H1 (cell line): Measurements from ENCODE around the gene TRIM56. TPM values are rescaled to one million over a fixed set of nuclear protein-coding genes. Genes with fewer than 3 reads are reported as not detected.

Experiments used
- ASH2L ChIP-seq: fragments of 200-600, 300-600 bp; sonication (generic); IDR thresholded peaks from one replicate; pipeline ENCODE4 v1.7.1; 2017; ENCODE audit warnings: low read length
- CBX5 ChIP-seq: fragments of 300-800, 300-1000 bp; sonication (generic); IDR thresholded peaks from 2 replicates; pipeline ENCODE4 v1.7.1; 2016; ENCODE audit warnings: antibody characterized with exemption, low read length, low read depth
- GTF2F1 ChIP-seq: IDR thresholded peaks from 2 replicates; pipeline ENCODE4 v1.6.1; 2012; ENCODE audit warnings: low read depth, low read length, improper control_type of control experiment, borderline replicate concordance
- HDAC2 ChIP-seq, 2 experiments: fragments of 300-600 bp in 1 of 2; sonication (generic) in 1 of 2; IDR thresholded peaks; 2 replicates each; pipeline ENCODE4 v1.6.1; 2011 to 2012; ENCODE audit warnings: low read depth in 2 of 2, low read length in 2 of 2, mild to moderate bottlenecking in 2 of 2, moderate library complexity in 2 of 2, borderline replicate concordance in 1 of 2, inconsistent platforms in 1 of 2
- HDAC6 ChIP-seq: IDR thresholded peaks from one replicate; pipeline ENCODE4 v1.7.1; 2012; ENCODE audit warnings: low read depth, mild to moderate bottlenecking, inconsistent platforms, low read length, moderate library complexity
- KDM5A ChIP-seq: fragments of 200-600 bp; IDR thresholded peaks from 2 replicates; pipeline ENCODE4 v1.7.1; 2012; ENCODE audit warnings: mild to moderate bottlenecking, low read length, inconsistent platforms, mixed read lengths
- MAFK ChIP-seq: IDR thresholded peaks from 2 replicates; pipeline ENCODE4 v1.6.1; 2012; ENCODE audit warnings: low read depth, mild to moderate bottlenecking, improper control_type of control experiment, low read length
- NRF1 ChIP-seq: IDR thresholded peaks from 2 replicates; pipeline ENCODE4 v1.6.1; 2011; ENCODE audit warnings: mild to moderate bottlenecking, low read depth, low read length, improper control_type of control experiment
- RFX5 ChIP-seq: IDR thresholded peaks from 2 replicates; pipeline ENCODE4 v1.6.1; 2011; ENCODE audit warnings: low read depth, low read length, improper control_type of control experiment, borderline replicate concordance
- USF2 ChIP-seq: IDR thresholded peaks from 2 replicates; pipeline ENCODE4 v1.6.1; 2011; ENCODE audit warnings: low read length, improper control_type of control experiment
- polyA plus RNA-seq, 7 experiments: library from polyadenylated mRNA; depleted of rRNA in 3 of 7; stranded (reverse) in 5 of 7; unstranded in 2 of 7; fragments of >200 nt in 5 of 7; fragments of 200-250 nt in 2 of 7; gene quantifications; 1 replicate in 5 of 7; 2 replicates in 1 of 7; 4 replicates in 1 of 7; pipeline versions ENCODE4 v1.2.1 to v1.2.3, GENCODE V29; 2011 to 2013; ENCODE audit warnings: missing spikeins in 2 of 7, mixed read lengths in 2 of 7
- total RNA-seq: library from RNA; stranded (reverse); fragmentation: NEBNext Ultra II Directional; extraction: Animal tissue kit (Norgen Biotek cat#: 25700); gene quantifications from 2 replicates; pipeline ENCODE4 v1.2.1, GENCODE V29; 2021

TRIM56 gene
- total and polyA plus RNA-seq, 2 of the 8 experiments (the other 6 are each of a cell fraction or from before 2014, with no cell fraction given): 2.0 to 17.5 TPM

- no peak for TF ChIP-seq USF2
- TF ChIP-seq ASH2L: no peak
- TF ChIP-seq HDAC6: no peak
- TF ChIP-seq RFX5: no peak
- no peak for TF ChIP-seq MAFK
- no peak for TF ChIP-seq HDAC2 (IDR thresholded peaks at IDR 0.05; ENCODE audit: borderline replicate concordance in 1 of 2, low read depth in 2 of 2, low read length in 2 of 2)
- no peak for TF ChIP-seq GTF2F1
- TF ChIP-seq KDM5A: no peak
- no peak for TF ChIP-seq CBX5
- TF ChIP-seq NRF1: no peak
Observed at GRCh38 chr7:101104193-101104713, 19.0 kb downstream of the TRIM56 start (continued).
